ENCODE measurements around the gene SGCD.

DNA sequence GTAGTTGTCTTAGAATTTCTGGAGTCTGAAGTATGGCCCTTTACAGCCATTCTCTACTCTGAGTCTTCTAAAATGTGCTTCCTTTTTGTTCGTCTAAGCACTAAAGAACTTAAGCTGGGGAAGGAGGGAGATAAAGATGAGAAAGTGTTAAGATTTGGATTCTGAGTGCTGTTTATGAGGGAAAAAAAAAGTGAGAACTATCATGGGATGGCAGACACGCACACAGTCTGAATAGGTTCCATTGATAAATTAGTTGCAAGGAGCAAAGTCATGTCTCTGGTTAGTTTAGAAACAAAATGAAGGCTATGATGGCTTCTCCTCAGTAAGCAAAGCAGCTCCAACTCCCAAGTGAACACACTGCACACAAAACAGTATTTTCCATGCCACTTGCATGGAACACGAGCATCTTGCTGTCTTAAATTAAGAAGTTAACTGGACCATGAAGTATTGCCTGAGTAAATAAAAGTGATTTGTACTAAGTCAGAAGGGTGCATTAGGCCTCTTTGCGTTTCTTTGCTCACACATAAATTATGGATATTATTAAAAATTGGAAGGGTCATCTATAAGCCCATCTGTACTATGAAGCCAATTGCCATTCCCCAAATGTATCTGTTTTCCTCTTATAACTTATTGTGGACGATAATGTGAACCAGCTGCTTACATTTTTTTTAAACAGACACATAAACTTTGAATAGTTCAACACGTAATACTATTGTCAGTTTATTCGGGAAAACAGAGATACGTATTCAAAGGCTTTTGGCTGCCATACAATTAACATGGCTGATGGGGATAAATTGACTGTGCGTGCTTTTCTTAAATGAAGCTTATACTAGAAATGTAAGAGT, 199.3 kb downstream of the SGCD start:
- TF ChIP-seq POLR2A (IDR thresholded peaks at IDR 0.05): no peak
- TF ChIP-seq, protein P1, sequence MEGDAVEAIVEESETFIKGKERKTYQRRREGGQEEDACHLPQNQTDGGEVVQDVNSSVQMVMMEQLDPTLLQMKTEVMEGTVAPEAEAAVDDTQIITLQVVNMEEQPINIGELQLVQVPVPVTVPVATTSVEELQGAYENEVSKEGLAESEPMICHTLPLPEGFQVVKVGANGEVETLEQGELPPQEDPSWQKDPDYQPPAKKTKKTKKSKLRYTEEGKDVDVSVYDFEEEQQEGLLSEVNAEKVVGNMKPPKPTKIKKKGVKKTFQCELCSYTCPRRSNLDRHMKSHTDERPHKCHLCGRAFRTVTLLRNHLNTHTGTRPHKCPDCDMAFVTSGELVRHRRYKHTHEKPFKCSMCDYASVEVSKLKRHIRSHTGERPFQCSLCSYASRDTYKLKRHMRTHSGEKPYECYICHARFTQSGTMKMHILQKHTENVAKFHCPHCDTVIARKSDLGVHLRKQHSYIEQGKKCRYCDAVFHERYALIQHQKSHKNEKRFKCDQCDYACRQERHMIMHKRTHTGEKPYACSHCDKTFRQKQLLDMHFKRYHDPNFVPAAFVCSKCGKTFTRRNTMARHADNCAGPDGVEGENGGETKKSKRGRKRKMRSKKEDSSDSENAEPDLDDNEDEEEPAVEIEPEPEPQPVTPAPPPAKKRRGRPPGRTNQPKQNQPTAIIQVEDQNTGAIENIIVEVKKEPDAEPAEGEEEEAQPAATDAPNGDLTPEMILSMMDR (IDR thresholded peaks at IDR 0.05): no peak
